ENCODE results near the gene GOT2.
"Not testable (repeated sequence)": the region's sequence is repeated elsewhere in the genome, so short reads cannot be mapped to it uniquely, and the experiment has no call there.

The GOT2 gene

DNA sequence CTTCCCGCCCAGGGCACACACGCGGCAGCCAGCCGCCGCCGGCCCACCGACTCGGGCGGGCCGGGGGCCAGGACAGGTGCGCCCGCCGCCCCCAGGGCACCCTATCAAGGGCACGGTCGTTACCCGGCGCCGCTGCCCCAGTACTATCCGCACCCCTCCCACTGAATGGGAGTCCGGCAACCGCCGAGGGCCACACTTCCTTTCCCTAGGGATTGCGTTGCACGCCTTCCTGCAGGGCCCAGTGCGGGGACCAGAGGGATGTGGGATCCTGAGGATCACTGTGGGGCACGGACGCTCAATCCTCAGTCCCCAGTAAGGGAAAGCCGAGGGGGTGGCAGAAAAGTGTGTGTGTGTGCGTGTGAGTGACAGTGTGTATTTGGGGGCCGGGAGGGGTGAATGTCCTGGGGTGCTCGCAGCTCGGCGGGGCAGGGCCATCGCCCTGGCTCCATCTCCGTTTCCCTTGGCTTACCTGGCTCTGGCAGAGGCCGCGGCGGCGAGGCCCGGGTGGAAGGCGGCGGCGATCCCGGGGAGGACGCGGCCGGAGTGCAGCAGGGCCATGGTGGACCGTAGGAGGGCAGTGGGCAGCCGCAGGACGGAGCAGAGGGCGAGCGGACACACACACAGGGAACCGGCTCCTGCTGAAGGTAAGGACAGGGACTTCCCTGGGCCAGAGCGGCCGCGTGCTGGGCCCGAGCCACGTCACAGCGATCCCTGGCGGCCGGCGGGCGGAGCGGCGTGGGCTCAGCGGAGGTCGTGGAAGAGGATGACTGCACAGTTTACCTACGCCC lies at the start of gene GOT2:
Gene GOT2 (minus strand): TSS at position 646 of the 788 bp plus-strand sequence. CDS start 88 bp downstream, at position 558.
- Histone ChIP-seq H3K27ac (ENCODE audit: low read length) (peak within 1 kb of the TSS; percentile 43), H3K4me1 (ENCODE audit: control insufficient read depth in 1 of 2, insufficient read depth in 2 of 2, low read length in 2 of 2) (peaks cover 9 to 28% of the 10 kb centered on the region in 2 donors), H3K4me3 (ENCODE audit: low read depth in 1 of 2, low read length in 2 of 2) (peak within 1 kb of the TSS; percentile 78 to 97)

DNA sequence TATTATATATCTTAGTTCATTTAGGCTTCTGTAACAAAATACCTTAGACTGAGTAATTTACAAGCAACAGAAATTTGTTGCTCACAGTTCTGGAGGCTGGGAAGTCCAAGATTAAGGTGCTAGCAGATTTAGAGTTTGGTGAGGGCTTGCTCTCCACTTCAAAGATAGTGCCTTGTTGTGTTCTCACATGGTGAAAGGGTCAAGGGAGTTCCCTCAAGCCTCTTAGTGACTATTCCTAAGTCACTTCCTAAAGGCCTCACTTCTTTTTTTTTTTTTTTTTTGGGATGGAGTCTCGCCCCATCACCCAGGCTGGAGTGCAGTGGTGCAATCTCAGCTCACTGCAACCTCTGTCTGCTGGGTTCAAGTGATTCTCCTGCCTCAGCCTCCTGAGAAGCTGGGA lies 45.2 kb upstream of the GOT2 start:
- H3K9me3 ChIP-seq (ENCODE audit: control insufficient read depth in 1 of 2, low read length in 2 of 2); H3K4me1 ChIP-seq (ENCODE audit: control insufficient read depth in 1 of 2, insufficient read depth in 2 of 2, low read length in 2 of 2); H3K4me3 ChIP-seq (ENCODE audit: low read depth in 1 of 2, low read length in 2 of 2); H3K27me3 ChIP-seq (ENCODE audit: low read depth, low read length); H3K27ac ChIP-seq (ENCODE audit: low read length); H3K36me3 ChIP-seq (ENCODE audit: control insufficient read depth in 1 of 2, insufficient read depth in 2 of 2, low read length in 2 of 2): not testable (repeated sequence)

More for the DNA sequence above, at the start of gene GOT2:
- H3K36me3 ChIP-seq (ENCODE audit: control insufficient read depth in 1 of 2, insufficient read depth in 2 of 2, low read length in 2 of 2), result no peaks in the 10 kb centered on the region
- H3K27me3 ChIP-seq (ENCODE audit: low read depth, low read length), result no peaks in the 10 kb centered on the region
- H3K9me3 ChIP-seq (ENCODE audit: control insufficient read depth in 1 of 2, low read length in 2 of 2), result no peaks in the 10 kb centered on the region

DNA sequence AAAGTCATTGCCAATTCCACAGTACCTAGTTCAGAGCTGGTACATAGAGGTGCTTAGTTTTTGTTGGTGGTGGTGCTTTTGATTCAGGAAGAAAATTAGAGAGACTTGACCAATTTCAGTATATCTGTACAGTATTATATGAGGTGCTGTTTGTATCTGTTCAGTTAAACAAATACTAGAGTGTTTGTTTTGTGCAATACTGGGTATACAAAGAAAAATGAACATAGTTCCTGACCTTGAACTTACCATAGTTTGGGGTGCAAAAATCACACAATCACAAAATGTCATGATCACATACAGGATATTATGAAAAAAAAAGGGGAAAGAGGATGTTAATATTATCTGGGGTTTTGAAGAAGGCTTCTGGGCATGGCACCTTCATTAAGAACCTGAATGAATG lies 39.8 kb upstream of the GOT2 start:
- H3K4me3 ChIP-seq (ENCODE audit: low read depth in 1 of 2, low read length in 2 of 2), result no peak overlapping the region
- H3K27me3 ChIP-seq (ENCODE audit: low read depth, low read length), result no peaks in the 10 kb centered on the region
- H3K9me3 ChIP-seq (ENCODE audit: control insufficient read depth in 1 of 2, low read length in 2 of 2), result no peaks in the 10 kb centered on the region
- H3K36me3 ChIP-seq (ENCODE audit: control insufficient read depth in 1 of 2, insufficient read depth in 2 of 2, low read length in 2 of 2), result no peaks in the 10 kb centered on the region
- H3K27ac ChIP-seq (ENCODE audit: low read length), result no peak overlapping the region
- no peaks in the 10 kb centered on the region for H3K4me1 ChIP-seq (ENCODE audit: control insufficient read depth in 1 of 2, insufficient read depth in 2 of 2, low read length in 2 of 2)

DNA sequence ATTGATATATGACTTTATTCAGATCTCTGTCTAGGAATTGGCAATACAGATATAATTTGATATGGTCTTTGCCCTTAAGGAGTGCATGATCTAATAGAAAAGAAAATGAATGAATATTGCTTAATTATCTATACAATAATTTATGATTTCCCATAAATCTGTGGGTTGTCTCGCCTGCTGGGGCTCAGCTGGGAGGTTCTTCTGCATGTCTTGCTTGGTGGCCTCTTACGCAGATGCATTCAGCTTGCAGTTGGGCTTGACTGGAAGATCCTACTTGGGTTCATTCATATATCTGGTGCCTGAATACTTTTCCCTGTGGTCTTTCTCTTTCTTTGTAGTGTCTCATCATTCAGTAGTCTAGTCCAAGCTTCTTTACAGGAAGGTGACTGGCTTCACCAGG lies 34.0 kb upstream of the GOT2 start:
- Histone ChIP-seq H3K4me3 (ENCODE audit: low read depth in 1 of 2, low read length in 2 of 2) (no peak overlapping the region), H3K9me3 (ENCODE audit: control insufficient read depth in 1 of 2, low read length in 2 of 2) (no peaks in the 10 kb centered on the region), H3K36me3 (ENCODE audit: control insufficient read depth in 1 of 2, insufficient read depth in 2 of 2, low read length in 2 of 2) (no peaks in the 10 kb centered on the region), H3K4me1 (ENCODE audit: control insufficient read depth in 1 of 2, insufficient read depth in 2 of 2, low read length in 2 of 2) (no peaks in the 10 kb centered on the region), H3K27ac (ENCODE audit: low read length) (no peak overlapping the region), H3K27me3 (ENCODE audit: low read depth, low read length) (no peaks in the 10 kb centered on the region)

DNA sequence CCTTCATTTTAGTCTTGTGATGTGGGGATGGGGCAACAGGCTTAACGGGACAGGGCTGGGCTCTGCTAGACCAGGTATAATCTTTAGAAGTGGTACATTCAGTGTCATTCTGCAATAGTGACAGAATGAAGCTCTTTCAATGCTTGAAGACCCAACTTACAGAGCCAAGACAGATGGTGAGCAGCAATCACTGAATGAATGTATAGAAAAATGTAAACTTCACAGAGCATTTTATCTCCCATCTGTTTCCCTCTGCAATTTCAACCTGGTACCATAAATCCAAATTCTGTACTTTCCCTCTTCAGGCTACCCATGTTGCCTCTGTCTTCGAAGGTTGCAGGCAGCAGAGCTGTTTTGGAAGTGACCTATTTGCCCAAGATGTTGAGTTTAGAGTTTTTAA lies 33.5 kb upstream of the GOT2 start:
- no peak overlapping the region for H3K4me3 ChIP-seq (ENCODE audit: low read depth in 1 of 2, low read length in 2 of 2)
- H3K9me3 ChIP-seq (ENCODE audit: control insufficient read depth in 1 of 2, low read length in 2 of 2), result no peaks in the 10 kb centered on the region
- H3K27ac ChIP-seq (ENCODE audit: low read length), result no peak overlapping the region
- H3K27me3 ChIP-seq (ENCODE audit: low read depth, low read length), result no peaks in the 10 kb centered on the region
- no peaks in the 10 kb centered on the region for H3K4me1 ChIP-seq (ENCODE audit: control insufficient read depth in 1 of 2, insufficient read depth in 2 of 2, low read length in 2 of 2)
- no peaks in the 10 kb centered on the region for H3K36me3 ChIP-seq (ENCODE audit: control insufficient read depth in 1 of 2, insufficient read depth in 2 of 2, low read length in 2 of 2)

DNA sequence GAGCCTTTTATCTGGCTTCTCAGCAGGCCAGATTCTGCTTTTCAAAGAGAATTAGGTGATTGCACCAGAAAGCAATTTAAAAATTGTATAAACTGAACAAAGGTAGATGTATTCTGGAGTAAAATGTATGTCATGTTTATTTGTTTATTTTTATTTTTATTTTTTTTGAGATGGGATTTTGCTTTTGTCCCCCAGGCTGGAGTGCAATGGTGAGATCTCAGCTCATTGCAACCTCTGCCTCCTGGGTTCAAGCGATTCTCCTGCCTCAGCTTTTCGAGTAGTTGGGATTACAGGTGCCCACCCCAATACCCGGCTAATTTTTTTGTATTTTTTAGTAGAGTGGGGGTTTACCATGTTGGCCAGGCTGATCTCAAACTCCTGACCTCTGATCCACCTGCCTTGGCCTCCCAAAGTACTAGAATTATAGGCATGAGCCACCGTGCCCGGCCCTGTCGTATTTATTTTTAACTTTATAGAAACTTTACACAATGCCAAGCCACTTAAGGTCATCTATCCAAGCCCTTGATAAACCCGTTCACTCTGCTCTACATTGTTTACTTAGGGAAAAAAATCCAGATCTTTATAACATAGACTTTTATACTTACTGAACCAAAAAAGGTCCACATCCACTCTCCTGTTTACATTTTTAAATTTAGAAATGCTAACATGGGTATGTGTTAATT lies 22.7 kb upstream of the GOT2 start:
- Histone ChIP-seq H3K27ac (ENCODE audit: low read length) (no peak overlapping the region), H3K27me3 (ENCODE audit: low read depth, low read length) (no peaks in the 10 kb centered on the region), H3K4me3 (ENCODE audit: low read depth in 1 of 2, low read length in 2 of 2) (no peak overlapping the region), H3K4me1 (ENCODE audit: control insufficient read depth in 1 of 2, insufficient read depth in 2 of 2, low read length in 2 of 2) (no peaks in the 10 kb centered on the region), H3K36me3 (ENCODE audit: control insufficient read depth in 1 of 2, insufficient read depth in 2 of 2, low read length in 2 of 2) (no peaks in the 10 kb centered on the region), H3K9me3 (ENCODE audit: control insufficient read depth in 1 of 2, low read length in 2 of 2) (no peaks in the 10 kb centered on the region)

DNA sequence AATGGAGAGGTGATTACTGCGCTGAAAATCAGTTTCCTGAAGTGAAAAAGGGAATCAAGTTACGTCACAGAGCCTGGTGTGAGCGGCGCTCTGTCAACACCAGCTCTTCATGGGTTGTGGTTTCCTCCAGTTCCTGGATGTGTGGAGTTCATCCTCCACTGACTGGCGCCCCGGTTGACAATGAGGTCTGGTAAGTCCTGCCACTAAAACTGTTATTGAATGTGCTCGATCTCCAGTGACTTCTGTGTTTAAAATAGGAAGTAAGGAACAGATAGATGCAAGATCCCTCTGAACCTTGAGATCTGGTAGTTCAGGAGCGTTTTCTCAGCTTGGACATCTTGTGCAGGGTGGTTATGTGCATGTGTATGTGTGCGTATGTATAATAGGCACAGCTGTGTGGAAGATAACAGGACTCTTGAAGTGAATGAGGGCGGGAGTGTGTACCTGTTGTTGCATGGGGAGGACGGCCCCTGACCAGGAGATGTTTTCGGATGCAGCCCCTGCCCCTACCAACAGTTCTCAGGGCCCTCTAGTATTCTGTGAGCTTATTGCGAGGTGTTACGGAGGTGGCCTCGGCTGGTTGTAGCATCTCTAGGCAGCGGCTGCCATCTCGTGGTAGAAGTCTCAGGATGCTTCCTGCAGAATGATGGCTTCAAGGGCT lies 22.0 kb upstream of the GOT2 start:
- no peaks in the 10 kb centered on the region for H3K4me1 ChIP-seq (ENCODE audit: control insufficient read depth in 1 of 2, insufficient read depth in 2 of 2, low read length in 2 of 2)
- H3K27ac ChIP-seq (ENCODE audit: low read length), result no peak overlapping the region
- no peaks in the 10 kb centered on the region for H3K36me3 ChIP-seq (ENCODE audit: control insufficient read depth in 1 of 2, insufficient read depth in 2 of 2, low read length in 2 of 2)
- no peak overlapping the region for H3K4me3 ChIP-seq (ENCODE audit: low read depth in 1 of 2, low read length in 2 of 2)
- no peaks in the 10 kb centered on the region for H3K9me3 ChIP-seq (ENCODE audit: control insufficient read depth in 1 of 2, low read length in 2 of 2)
- no peaks in the 10 kb centered on the region for H3K27me3 ChIP-seq (ENCODE audit: low read depth, low read length)

DNA sequence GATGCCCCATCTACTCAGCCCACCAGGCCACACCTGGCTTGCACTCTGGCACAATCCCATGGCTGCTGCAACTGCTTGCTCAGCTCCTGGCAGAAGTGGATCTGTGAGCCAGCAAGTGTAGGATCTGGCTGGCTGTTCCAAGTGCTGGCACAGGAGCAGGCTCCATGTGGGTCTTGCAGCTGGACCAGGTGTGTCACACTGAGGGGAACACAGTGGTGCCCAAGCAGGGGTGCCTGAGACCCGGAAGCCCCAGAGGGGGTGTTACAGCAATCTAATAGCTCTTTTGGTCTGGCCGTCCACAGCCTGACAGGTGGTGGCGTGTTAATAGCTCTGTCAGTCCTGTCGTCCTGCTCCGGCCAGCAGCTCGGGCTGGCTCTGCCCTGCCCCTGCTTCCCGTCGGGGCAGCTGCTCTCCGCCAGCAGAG lies 19.6 kb upstream of the GOT2 start:
- Histone ChIP-seq H3K4me3 (ENCODE audit: low read depth in 1 of 2, low read length in 2 of 2) (no peak overlapping the region), H3K27ac (ENCODE audit: low read length) (no peak overlapping the region), H3K9me3 (ENCODE audit: control insufficient read depth in 1 of 2, low read length in 2 of 2) (no peaks in the 10 kb centered on the region), H3K27me3 (ENCODE audit: low read depth, low read length) (no peaks in the 10 kb centered on the region), H3K36me3 (ENCODE audit: control insufficient read depth in 1 of 2, insufficient read depth in 2 of 2, low read length in 2 of 2) (no peaks in the 10 kb centered on the region), H3K4me1 (ENCODE audit: control insufficient read depth in 1 of 2, insufficient read depth in 2 of 2, low read length in 2 of 2) (no peaks in the 10 kb centered on the region)

DNA sequence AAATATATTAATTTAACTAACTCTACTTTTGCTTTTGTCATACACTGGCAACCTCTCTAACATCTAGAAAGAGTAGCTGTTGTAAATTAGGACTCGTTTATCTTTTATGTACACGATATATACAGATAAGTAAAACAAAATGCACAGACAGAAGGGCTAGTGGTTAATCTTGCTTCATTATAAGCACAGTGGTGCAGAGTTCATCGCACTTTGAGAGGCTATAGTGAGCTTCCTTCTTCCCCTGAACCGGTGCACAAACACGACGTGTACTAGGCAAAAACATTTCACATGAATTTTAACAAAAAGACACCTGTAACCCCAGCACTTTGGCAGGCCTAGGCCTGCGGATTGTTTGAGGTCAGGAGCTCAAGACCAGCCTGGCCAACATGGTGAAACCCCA lies 10.4 kb upstream of the GOT2 start:
- Histone ChIP-seq H3K4me1 (ENCODE audit: control insufficient read depth in 1 of 2, insufficient read depth in 2 of 2, low read length in 2 of 2) (no peaks in the 10 kb centered on the region), H3K9me3 (ENCODE audit: control insufficient read depth in 1 of 2, low read length in 2 of 2) (no peaks in the 10 kb centered on the region), H3K36me3 (ENCODE audit: control insufficient read depth in 1 of 2, insufficient read depth in 2 of 2, low read length in 2 of 2) (no peaks in the 10 kb centered on the region), H3K27me3 (ENCODE audit: low read depth, low read length) (no peaks in the 10 kb centered on the region), H3K27ac (ENCODE audit: low read length) (no peak overlapping the region), H3K4me3 (ENCODE audit: low read depth in 1 of 2, low read length in 2 of 2) (no peak overlapping the region)

DNA sequence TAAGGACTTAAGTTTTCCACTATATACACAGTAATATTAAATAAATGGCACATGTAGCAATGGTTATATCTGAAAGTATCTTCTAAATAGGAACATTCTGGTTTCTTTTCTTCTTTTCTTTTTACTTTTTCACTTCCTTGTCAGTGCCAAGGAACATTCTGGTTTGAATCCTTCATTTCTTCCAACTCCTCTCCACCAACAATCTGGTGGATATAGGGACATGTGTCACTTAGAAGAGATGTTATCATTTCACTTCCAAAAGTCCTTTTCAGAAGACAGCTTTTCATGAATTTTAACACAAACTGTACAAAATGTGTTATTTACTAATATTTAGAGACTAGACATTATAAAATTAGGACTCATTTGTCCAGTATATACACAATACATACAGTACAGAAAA lies 7.9 kb upstream of the GOT2 start:
- Histone ChIP-seq H3K9me3 (ENCODE audit: control insufficient read depth in 1 of 2, low read length in 2 of 2) (no peaks in the 10 kb centered on the region), H3K4me1 (ENCODE audit: control insufficient read depth in 1 of 2, insufficient read depth in 2 of 2, low read length in 2 of 2) (no peaks in the 10 kb centered on the region), H3K4me3 (ENCODE audit: low read depth in 1 of 2, low read length in 2 of 2) (no peak overlapping the region), H3K36me3 (ENCODE audit: control insufficient read depth in 1 of 2, insufficient read depth in 2 of 2, low read length in 2 of 2) (no peaks in the 10 kb centered on the region), H3K27me3 (ENCODE audit: low read depth, low read length) (no peaks in the 10 kb centered on the region), H3K27ac (ENCODE audit: low read length) (no peak overlapping the region)

DNA sequence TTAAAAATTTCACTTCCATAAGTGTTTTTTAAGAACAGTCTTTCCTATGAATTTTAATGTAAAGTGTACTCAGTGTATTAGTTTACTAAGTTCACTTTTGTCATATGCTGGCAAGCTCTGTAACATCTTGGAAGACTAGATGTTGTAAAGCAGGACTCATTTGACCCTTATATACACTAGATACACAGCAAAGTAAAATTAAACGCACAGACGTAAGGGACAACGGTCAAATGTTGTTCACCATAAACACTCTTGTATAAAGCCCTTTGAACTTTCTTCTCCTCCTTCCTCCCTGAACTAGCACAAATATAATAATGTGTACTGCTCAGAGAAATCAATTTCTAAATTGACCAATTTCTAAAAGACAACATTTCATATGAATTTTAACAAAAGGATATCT lies 7.0 kb upstream of the GOT2 start:
- H3K27ac ChIP-seq (ENCODE audit: low read length), result no peak overlapping the region
- H3K36me3 ChIP-seq (ENCODE audit: control insufficient read depth in 1 of 2, insufficient read depth in 2 of 2, low read length in 2 of 2), result no peaks in the 10 kb centered on the region
- H3K27me3 ChIP-seq (ENCODE audit: low read depth, low read length), result no peaks in the 10 kb centered on the region
- H3K4me1 ChIP-seq (ENCODE audit: control insufficient read depth in 1 of 2, insufficient read depth in 2 of 2, low read length in 2 of 2), result no peaks in the 10 kb centered on the region
- no peaks in the 10 kb centered on the region for H3K9me3 ChIP-seq (ENCODE audit: control insufficient read depth in 1 of 2, low read length in 2 of 2)
- no peak overlapping the region for H3K4me3 ChIP-seq (ENCODE audit: low read depth in 1 of 2, low read length in 2 of 2)

Data from muscle layer of duodenum (tissue), 2 donors.